ENCODE results near the gene RAMP1.
A peak's percentile ranks its signal among the peaks of the same experiment; 100 is the strongest.
"Not testable (repeated sequence)": the region's sequence is repeated elsewhere in the genome, so short reads cannot be mapped to it uniquely, and the experiment has no call there.

The RAMP1 gene

GRCh38 chr2:237863689-237864443, 4.4 kb downstream of the RAMP1 start:
- no peak for DNase-seq

GRCh38 chr2:237864444-237864931, 5.1 kb downstream of the RAMP1 start:
- DNase-seq, result no peak

GRCh38 chr2:237864940-237865622, 5.7 kb downstream of the RAMP1 start:
- no peak for DNase-seq

- DNase-seq, result no peak
These were observed 6.2 kb downstream of the RAMP1 start for GRCh38 chr2:237865623-237866041.

GRCh38 chr2:237866101-237866621, 6.7 kb downstream of the RAMP1 start:
- no peak for DNase-seq

GRCh38 chr2:237867465-237867864, 8.0 kb downstream of the RAMP1 start:
- no peak for DNase-seq

GRCh38 chr2:237868074-237868473, 8.7 kb downstream of the RAMP1 start:
- DNase-seq, result not testable (repeated sequence)

- peak in 1 of 2 experiments; percentile 18 for DNase-seq
These were observed 9.4 kb downstream of the RAMP1 start for GRCh38 chr2:237868631-237869342.

GRCh38 chr2:237869343-237870102, 10.1 kb downstream of the RAMP1 start:
- DNase-seq, result peak in 1 of 2 experiments; percentile 3

- no peak for DNase-seq
These were observed 10.7 kb downstream of the RAMP1 start for GRCh38 chr2:237870126-237870525.

GRCh38 chr2:237870754-237871651, 11.6 kb downstream of the RAMP1 start:
- DNase-seq, result no peak

- DNase-seq, result no peak
These were observed 12.9 kb downstream of the RAMP1 start for GRCh38 chr2:237872178-237872887.

- DNase-seq, result no peak
These were observed 14.0 kb downstream of the RAMP1 start for GRCh38 chr2:237873421-237873831.

GRCh38 chr2:237873897-237874551, 14.6 kb downstream of the RAMP1 start:
- DNase-seq, result no peak

- no peak for DNase-seq
These were observed 15.2 kb downstream of the RAMP1 start for GRCh38 chr2:237874585-237875161.

GRCh38 chr2:237875256-237876060, 16.0 kb downstream of the RAMP1 start:
- DNase-seq, result no peak

- no peak for DNase-seq
These were observed 16.7 kb downstream of the RAMP1 start for GRCh38 chr2:237876061-237876526.

GRCh38 chr2:237876532-237876931, 17.1 kb downstream of the RAMP1 start:
- no peak for DNase-seq

Data from activated CD4-positive, alpha-beta T cell treated with anti-CD3 and anti-CD28 coated beads, Interleukin-2, amount 50 U/mL, for 48 hours (primary cell).